ENCODE data around the gene RASSF4. TPM values are rescaled to one million over a fixed set of nuclear protein-coding genes. Genes with fewer than 3 reads are reported as not detected.

RASSF4 gene
- total RNA-seq, 1 experiment from 2014 or later: 11.5 TPM

DNA sequence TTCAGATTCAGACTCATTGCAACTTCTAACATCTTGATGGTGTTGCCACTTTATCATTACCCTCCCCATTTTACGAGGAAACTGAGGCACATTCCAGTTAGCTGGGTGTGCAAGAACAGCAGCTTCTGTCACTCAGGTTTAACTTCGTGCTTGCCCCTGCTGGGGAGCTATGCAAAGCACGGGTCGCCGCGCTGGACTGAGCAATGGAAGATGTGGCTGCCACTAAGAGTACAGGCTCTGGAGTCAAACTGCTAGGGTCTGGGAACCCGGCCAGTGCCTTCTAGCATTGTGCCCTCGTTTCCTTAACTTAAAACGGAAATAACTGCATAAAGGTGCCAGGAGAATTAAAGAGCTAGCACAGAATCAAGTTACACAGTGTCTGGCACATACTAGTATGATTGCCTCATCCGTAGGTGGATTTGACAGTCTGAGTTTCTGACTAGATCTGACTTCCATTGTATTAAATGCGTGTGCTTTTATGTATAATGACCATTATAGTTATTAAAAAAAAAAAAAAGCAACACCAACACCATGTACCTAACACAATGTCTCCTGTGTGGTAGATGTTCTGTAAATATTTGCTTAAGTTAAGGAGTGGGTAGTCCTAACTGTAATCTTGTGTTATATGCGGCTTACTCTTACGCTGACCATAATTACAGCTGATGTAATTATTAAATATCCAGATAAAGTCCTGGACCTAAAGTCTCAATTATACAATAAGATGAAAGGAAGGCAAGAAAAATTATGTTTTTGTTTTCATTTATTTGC is 42.0 kb downstream of the RASSF4 start:
- Histone ChIP-seq H2BK12ac (ENCODE audit: insufficient read length, low read depth, low read length) (no peak overlapping the region), H2AFZ (ENCODE audit: low read length) (no peak overlapping the region), H4K8ac (replicated peaks; ENCODE audit: insufficient read length, low read depth, low read length) (no peak overlapping the region), H2BK120ac (ENCODE audit: low read depth, low read length, poor library complexity, severe bottlenecking) (no peak overlapping the region), H3K14ac (ENCODE audit: insufficient read depth, low read length) (no peak overlapping the region; the same call in 1 of the 2 replicates), H3K79me1 (ENCODE audit: insufficient read depth, low read depth, low read length, poor library complexity, severe bottlenecking) (peaks cover 2% of the 10 kb centered on the region), H3K23ac (ENCODE audit: insufficient read length, low read depth, low read length) (no peak overlapping the region), H3K9me3 (ENCODE audit: control insufficient read depth, low read depth, low read length) (no peaks in the 10 kb centered on the region), H4K20me1 (ENCODE audit: control insufficient read depth, insufficient read depth, insufficient read length) (no peaks in the 10 kb centered on the region), H3K18ac (ENCODE audit: insufficient read length, low read depth, low read length) (peak overlapping the region; percentile 8), H4K91ac (ENCODE audit: insufficient read length, low read depth, low read length) (no peak overlapping the region), H3K79me2 (ENCODE audit: insufficient read depth, low read length) (no peaks in the 10 kb centered on the region; the same call in 1 of the 2 replicates), H3K27ac (ENCODE audit: insufficient read length, low read depth, low read length) (no peak overlapping the region), H3T11ph (ENCODE audit: low read length) (no peak overlapping the region), H3K4ac (ENCODE audit: low read depth, low read length) (no peak overlapping the region), H3K9ac (ENCODE audit: extremely low read depth, insufficient read length, low read length) (peak overlapping the region; percentile 74), H3K4me2 (ENCODE audit: insufficient read depth, insufficient read length, low read length) (peak overlapping the region; percentile 83), H3K4me1 (ENCODE audit: insufficient read depth, low read length) (no peaks in the 10 kb centered on the region; the same call in none of the 2 replicates), H3K23me2 (ENCODE audit: insufficient read length, low read depth, low read length, poor library complexity, severe bottlenecking) (peaks cover 5% of the 10 kb centered on the region), H3K56ac (ENCODE audit: insufficient read length, low read depth, low read length) (no peak overlapping the region), H3K27me3 (ENCODE audit: insufficient read depth, low read length) (no peaks in the 10 kb centered on the region), H2BK5ac (ENCODE audit: insufficient read length, low read length) (no peak overlapping the region), H4K5ac (ENCODE audit: insufficient read length, low read depth, low read length) (no peak overlapping the region), H2AK5ac (ENCODE audit: insufficient read length, low read length) (no peak overlapping the region), H2BK20ac (ENCODE audit: low read depth, low read length, poor library complexity, severe bottlenecking) (no peak overlapping the region), H2BK15ac (ENCODE audit: low read depth, low read length) (no peak overlapping the region)
- no CpG with 5 or more reads among the region's 13 CpGs for WGBS (ENCODE audit: extremely low coverage, insufficient read length, low lambda C conversion rate)
- Mint-ChIP-seq H3K4me3 (peak overlapping the region; percentile 79 to 81), H3K4me1 (peaks cover 30 to 37% of the 10 kb centered on the region in 2 experiments), H3K27ac (no peak overlapping the region), H3K36me3 (ENCODE audit: insufficient read depth in 1 of 3, low read depth in 3 of 3) (peaks cover 28 to 42% (median 29%) of the 10 kb centered on the region in 3 experiments), H3K27me3 (ENCODE audit: low read depth) (peaks cover 12% of the 10 kb centered on the region), H3K9me3 (peaks cover 12 to 27% of the 10 kb centered on the region in 2 experiments; a peak in 4 of 5 replicates)
- TF ChIP-seq, protein P1, sequence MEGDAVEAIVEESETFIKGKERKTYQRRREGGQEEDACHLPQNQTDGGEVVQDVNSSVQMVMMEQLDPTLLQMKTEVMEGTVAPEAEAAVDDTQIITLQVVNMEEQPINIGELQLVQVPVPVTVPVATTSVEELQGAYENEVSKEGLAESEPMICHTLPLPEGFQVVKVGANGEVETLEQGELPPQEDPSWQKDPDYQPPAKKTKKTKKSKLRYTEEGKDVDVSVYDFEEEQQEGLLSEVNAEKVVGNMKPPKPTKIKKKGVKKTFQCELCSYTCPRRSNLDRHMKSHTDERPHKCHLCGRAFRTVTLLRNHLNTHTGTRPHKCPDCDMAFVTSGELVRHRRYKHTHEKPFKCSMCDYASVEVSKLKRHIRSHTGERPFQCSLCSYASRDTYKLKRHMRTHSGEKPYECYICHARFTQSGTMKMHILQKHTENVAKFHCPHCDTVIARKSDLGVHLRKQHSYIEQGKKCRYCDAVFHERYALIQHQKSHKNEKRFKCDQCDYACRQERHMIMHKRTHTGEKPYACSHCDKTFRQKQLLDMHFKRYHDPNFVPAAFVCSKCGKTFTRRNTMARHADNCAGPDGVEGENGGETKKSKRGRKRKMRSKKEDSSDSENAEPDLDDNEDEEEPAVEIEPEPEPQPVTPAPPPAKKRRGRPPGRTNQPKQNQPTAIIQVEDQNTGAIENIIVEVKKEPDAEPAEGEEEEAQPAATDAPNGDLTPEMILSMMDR (conservative IDR thresholded peaks at IDR 0.05): peak; percentile 29; the same call in 2 of the 3 replicates
- DNase-seq: peak; percentile 42
